Activated naive CD4-positive, alpha-beta T cell treated with anti-CD3 and anti-CD28 coated beads, Interleukin-2, amount 50 U/mL, for 24 hours (primary cell): Measurements from ENCODE around the gene ZNF414.

Source experiments
- H3K27ac Mint-ChIP-seq: one replicate; pipeline ENCODE4 v1.8.0; 2021; ENCODE audit warnings: mild to moderate bottlenecking, mixed read lengths
- H3K27me3 Mint-ChIP-seq: one replicate; pipeline ENCODE4 v1.8.0; 2021; ENCODE audit warnings: mixed read lengths
- H3K36me3 Mint-ChIP-seq: one replicate; pipeline ENCODE4 v1.8.0; 2021; ENCODE audit warnings: mixed read lengths
- H3K4me1 Mint-ChIP-seq: one replicate; pipeline ENCODE4 v1.8.0; 2021; ENCODE audit warnings: mixed read lengths
- H3K4me3 Mint-ChIP-seq: one replicate; pipeline ENCODE4 v1.8.0; 2021; ENCODE audit warnings: mild to moderate bottlenecking, mixed read lengths
- H3K9me3 Mint-ChIP-seq: one replicate; pipeline ENCODE4 v1.8.0; 2021; ENCODE audit warnings: mixed read lengths

ZNF414 gene

DNA sequence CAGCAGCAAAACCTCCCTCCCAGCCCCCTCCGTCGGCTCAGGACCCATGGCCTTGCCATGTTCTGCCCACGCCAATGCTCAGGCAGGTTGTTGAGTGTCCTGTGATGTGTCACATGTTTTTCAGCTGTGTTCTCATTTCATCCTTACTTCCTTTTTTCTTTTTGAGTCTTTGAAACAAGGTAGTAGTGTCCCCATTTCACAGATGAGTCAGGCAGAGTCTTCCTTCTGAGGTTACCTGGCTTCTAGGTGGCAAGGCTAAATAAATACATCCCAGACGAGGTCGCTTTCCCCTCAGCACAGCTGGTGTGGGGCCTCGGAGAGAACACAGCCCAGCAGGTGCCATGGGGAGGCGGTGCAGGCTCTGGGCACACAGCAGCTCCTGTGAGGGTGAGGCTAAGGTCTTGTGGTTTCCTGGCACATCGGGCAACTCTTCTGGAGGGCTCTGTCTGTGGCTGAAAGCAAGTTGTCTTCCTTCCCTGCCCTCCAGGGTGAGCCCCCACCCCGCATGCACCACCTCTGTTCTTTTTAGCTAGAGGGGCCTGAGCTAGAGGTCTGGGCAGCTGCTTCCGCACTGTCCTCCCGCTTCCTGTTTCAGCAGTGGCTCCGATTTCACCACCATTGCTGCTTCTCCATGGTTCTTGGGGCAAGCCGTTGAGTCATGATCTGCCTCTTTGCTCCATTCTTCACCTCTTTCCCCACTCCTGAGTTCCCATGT is 26.7 kb downstream of the ZNF414 start:
- Mint-ChIP-seq H3K27ac (peak overlapping the region; percentile 91), H3K9me3 (no peaks in the 10 kb centered on the region), H3K4me1 (peaks cover 36% of the 10 kb centered on the region), H3K36me3 (peaks cover 3% of the 10 kb centered on the region), H3K4me3 (peak overlapping the region; percentile 27), H3K27me3 (no peaks in the 10 kb centered on the region)

DNA sequence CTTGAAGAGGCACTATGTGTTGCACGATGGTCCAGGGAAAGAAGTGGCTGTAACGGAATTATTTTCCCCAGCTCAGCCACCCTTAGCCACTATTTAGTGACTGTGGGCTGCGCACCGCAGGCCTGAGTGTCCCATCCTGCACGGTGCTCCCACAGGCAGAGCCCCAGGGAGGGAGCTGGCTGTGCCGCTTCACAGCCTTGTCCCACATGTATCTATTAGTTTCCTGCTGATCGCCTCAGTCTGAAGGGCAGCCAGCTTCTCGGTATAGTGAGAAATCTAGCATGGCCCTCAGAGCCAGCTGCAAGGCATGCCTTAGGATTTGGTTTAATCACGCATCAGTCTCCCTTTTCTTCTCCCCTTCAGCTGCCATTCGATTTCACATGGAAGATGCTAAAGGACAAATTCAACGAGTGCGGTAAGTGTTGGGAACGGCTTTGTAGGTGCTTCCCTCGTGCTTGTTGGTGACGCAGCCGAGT is 27.3 kb downstream of the ZNF414 start:
- Mint-ChIP-seq H3K36me3 (peaks cover 3% of the 10 kb centered on the region), H3K4me1 (peaks cover 40% of the 10 kb centered on the region), H3K9me3 (no peaks in the 10 kb centered on the region), H3K27ac (peak overlapping the region; percentile 77), H3K27me3 (no peaks in the 10 kb centered on the region), H3K4me3 (peak overlapping the region; percentile 27)

- no peak overlapping the region for H3K4me3 Mint-ChIP-seq
- H3K9me3 Mint-ChIP-seq = no peaks in the 10 kb centered on the region
- peaks cover 3% of the 10 kb centered on the region for H3K36me3 Mint-ChIP-seq
- H3K4me1 Mint-ChIP-seq = peaks cover 50% of the 10 kb centered on the region
- H3K27me3 Mint-ChIP-seq = no peaks in the 10 kb centered on the region
- peak overlapping the region; percentile 82 for H3K27ac Mint-ChIP-seq
Measured at GRCh38 chr19:8485561-8486371, 28.2 kb downstream of the ZNF414 start.

DNA sequence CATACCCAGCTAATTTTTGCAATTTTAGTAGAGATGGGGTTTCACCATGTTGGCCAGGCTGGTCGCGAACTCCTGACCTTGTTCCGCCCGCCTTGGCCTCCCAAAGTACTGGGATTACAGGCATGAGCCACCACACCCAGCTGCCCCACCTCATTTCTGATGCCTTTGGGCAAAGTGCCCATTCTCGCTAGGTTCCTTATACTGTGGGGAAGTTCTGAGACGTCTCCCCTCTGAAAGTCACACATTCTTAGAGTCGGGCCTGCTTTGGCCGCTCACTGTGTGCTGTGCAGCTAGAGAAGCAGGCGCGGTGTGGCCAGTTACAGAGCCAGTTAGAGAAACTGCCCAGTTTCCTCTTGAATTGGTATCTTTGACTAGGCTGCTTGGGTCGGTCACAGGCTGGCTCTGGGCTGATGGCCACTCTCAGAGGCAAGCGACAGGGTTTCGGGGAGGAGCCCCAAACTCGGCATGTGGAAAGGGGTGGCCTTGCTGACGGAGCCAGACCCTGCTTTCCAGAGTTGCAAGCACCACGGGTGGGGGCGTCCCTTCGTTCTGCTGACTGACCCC is 29.6 kb downstream of the ZNF414 start:
- Mint-ChIP-seq H3K4me3 (no peak overlapping the region), H3K36me3 (peaks cover 3% of the 10 kb centered on the region), H3K4me1 (peaks cover 56% of the 10 kb centered on the region), H3K27ac (no peak overlapping the region), H3K27me3 (no peaks in the 10 kb centered on the region), H3K9me3 (no peaks in the 10 kb centered on the region)

DNA sequence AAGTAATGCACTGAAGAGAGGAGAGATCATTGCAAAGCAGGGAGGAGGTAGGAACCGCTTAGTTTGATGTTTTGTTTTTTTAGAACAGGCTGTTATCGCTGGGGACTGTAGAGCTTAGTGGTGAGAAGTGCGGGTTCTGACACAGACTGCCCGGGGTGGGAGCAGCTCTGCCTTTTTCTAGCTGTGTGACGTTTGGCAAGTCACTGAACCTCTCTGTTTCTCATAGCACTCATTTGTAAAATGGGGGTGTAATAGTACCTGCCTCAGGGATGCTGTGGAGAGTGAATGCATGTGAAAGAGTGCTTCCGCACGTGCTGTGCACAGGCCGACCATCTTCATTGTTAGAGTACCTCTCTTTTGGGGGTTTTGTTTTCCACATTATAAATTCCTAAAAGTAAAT is 30.8 kb downstream of the ZNF414 start:
- peaks cover 3% of the 10 kb centered on the region for H3K36me3 Mint-ChIP-seq
- no peaks in the 10 kb centered on the region for H3K9me3 Mint-ChIP-seq
- H3K4me1 Mint-ChIP-seq = peaks cover 63% of the 10 kb centered on the region
- no peaks in the 10 kb centered on the region for H3K27me3 Mint-ChIP-seq
- no peak overlapping the region for H3K4me3 Mint-ChIP-seq
- H3K27ac Mint-ChIP-seq = peak overlapping the region; percentile 53

DNA sequence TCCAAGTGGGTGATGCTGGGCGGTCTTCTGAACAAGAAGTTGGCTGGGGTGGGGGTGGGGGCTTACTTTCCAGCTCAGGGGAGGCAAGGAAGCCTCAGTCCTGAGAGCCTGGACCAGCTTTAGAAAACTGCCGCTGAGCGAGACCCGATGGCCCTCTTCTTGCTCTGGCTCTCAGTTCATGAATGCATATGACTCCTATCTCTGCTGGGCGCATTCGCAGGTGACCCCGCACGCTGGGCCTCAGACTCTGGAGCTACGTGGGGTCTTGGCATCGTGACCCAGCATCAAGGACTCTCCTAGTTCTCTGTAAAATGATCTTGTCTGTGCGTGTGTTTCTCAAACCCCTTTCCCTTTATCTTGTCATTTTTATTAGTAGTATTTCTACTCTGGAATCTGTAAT is 31.3 kb downstream of the ZNF414 start:
- no peak overlapping the region for H3K4me3 Mint-ChIP-seq
- H3K36me3 Mint-ChIP-seq = peaks cover 4% of the 10 kb centered on the region
- no peaks in the 10 kb centered on the region for H3K9me3 Mint-ChIP-seq
- peaks cover 63% of the 10 kb centered on the region for H3K4me1 Mint-ChIP-seq
- H3K27me3 Mint-ChIP-seq = no peaks in the 10 kb centered on the region
- peak overlapping the region; percentile 53 for H3K27ac Mint-ChIP-seq

DNA sequence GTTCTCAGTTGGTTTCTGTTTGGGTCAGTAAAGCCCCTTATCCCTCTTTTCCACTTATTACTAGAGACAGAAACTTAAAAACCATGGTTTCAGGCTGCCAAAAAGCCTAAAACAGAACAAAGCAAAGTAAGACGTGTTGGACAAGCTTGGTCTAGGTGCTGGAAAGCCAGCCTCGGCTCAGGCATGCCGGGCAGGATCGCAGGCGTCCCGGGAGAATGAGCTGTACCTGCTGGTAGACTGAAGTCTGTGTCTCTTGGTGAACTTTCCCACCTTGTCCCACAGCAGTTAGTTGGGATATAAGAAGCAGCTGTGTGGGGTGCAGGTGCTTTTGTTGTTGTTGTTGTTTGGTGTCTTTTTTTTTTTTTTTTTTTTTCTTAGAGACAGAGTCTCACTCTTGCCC is 32.4 kb downstream of the ZNF414 start:
- Mint-ChIP-seq H3K9me3 (no peaks in the 10 kb centered on the region), H3K27ac (peak overlapping the region; percentile 43), H3K36me3 (peaks cover 6% of the 10 kb centered on the region), H3K4me1 (peaks cover 62% of the 10 kb centered on the region), H3K27me3 (no peaks in the 10 kb centered on the region), H3K4me3 (no peak overlapping the region)

DNA sequence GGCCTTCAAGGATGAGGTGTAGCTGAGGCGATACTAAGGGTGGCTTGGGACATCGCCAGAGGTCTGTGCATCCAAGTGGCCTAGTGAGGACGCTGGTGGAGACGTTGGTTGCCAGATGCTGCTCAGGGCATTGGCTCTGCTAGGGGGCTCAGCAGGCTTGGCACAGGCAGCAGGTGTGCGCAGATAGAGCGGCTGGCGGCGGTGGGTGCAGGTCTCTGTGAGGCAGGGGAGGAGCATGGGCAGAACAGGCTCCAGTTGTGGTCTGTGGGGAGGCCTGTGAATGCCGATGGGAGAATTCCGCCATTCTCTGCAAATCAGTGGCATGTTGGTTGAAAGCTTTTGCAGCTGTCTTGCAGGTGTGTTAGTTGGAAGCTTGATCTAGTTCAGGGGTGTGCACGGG is 32.8 kb downstream of the ZNF414 start:
- Mint-ChIP-seq H3K4me3 (peak overlapping the region; percentile 61), H3K9me3 (no peaks in the 10 kb centered on the region), H3K4me1 (peaks cover 61% of the 10 kb centered on the region), H3K27me3 (no peaks in the 10 kb centered on the region), H3K36me3 (peaks cover 8% of the 10 kb centered on the region), H3K27ac (peak overlapping the region; percentile 43)

DNA sequence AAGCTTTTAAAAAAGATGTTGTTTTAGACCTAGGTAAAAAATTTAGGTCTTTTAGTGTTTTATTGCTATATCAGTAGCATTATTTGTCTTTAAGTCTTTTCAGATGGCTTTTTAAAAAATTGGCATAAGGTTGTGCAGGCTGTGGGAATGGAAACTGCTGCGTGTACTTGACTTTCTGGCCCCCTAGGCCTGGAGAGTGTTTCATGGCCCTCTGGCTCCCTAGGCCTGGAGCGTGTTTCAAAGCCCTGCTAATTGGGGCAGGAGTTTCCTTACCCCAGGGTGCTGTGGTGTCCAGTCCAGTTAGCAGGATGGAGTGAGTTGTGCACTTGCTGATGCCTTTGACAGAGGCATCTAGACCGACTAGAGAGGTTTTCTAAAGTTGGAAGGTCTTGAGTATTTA is 35.4 kb downstream of the ZNF414 start:
- H3K9me3 Mint-ChIP-seq = no peaks in the 10 kb centered on the region
- H3K4me1 Mint-ChIP-seq = peaks cover 68% of the 10 kb centered on the region
- H3K27ac Mint-ChIP-seq = peak overlapping the region; percentile 71
- H3K36me3 Mint-ChIP-seq = peaks cover 11% of the 10 kb centered on the region
- no peak overlapping the region for H3K4me3 Mint-ChIP-seq
- no peaks in the 10 kb centered on the region for H3K27me3 Mint-ChIP-seq

DNA sequence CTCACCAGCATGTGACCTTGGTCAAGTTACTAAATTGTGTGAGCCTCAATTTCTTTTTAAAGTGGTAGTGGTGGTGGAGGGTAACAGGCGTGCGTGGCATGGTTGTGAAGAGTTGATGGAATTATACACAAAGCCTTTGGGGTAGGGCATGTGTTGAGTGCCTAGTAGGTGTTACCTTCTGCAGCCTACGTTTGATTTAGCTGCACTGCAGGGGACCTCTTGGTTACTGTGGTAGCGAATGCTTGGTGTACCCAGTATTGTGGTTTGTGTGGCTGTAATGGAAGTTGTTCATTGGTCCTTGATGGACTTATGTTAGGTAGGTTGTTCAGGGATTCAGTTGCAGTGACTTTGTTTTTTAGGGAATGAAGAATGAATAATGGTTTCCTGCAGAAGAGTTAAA is 36.1 kb downstream of the ZNF414 start:
- peaks cover 9% of the 10 kb centered on the region for H3K36me3 Mint-ChIP-seq
- peaks cover 67% of the 10 kb centered on the region for H3K4me1 Mint-ChIP-seq
- H3K9me3 Mint-ChIP-seq = no peaks in the 10 kb centered on the region
- peak overlapping the region; percentile 33 for H3K4me3 Mint-ChIP-seq
- H3K27ac Mint-ChIP-seq = peak overlapping the region; percentile 24
- no peaks in the 10 kb centered on the region for H3K27me3 Mint-ChIP-seq

- Mint-ChIP-seq H3K27ac (no peak overlapping the region), H3K27me3 (no peaks in the 10 kb centered on the region), H3K4me3 (peak overlapping the region; percentile 19), H3K36me3 (peaks cover 8% of the 10 kb centered on the region), H3K9me3 (no peaks in the 10 kb centered on the region), H3K4me1 (peaks cover 56% of the 10 kb centered on the region)
Measured at GRCh38 chr19:8476524-8476923, 37.4 kb downstream of the ZNF414 start.

GRCh38 chr19:8475005-8475404 is 39.0 kb downstream of the ZNF414 start:
- Mint-ChIP-seq H3K9me3 (no peaks in the 10 kb centered on the region), H3K4me1 (peaks cover 43% of the 10 kb centered on the region), H3K27me3 (no peaks in the 10 kb centered on the region), H3K4me3 (no peak overlapping the region), H3K36me3 (peaks cover 11% of the 10 kb centered on the region), H3K27ac (no peak overlapping the region)

DNA sequence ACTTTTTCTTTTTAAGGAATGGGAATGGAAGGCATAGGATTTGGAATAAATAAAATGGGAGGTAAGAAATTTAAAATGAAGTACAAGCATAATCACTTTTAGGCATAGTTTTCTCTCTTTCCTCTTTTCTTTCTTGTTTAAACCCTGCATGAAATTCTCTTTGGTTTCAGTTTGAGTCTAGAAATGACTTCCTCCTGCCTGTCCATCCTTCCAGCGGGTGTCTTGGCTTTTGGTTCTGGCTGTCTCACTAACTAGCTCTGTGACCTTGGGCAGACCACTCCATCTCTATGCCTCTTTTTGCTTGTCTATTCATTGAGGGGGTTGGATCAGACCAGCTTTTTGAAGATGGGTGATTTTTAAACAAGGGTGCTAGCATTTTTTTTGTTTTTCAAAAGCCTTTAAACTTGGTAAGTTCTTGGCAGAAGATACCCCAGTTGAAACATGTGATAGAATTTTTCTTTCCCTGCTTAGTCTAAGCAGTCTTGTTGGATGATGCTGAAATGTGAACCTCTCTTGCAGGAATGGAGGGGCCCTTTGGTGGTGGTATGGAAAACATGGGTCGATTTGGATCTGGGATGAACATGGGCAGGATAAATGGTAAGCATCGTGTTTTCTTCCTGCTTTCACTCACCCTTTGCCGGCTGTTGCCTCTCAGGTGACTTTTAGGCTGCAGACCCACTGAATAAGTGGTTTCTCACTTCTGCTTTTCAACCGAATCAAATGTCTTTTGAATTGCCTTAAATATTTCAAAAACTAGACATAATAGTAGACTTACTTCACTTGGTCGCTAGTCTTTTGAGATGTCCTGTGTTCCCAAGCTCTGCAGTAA is 40.1 kb downstream of the ZNF414 start:
- Mint-ChIP-seq H3K9me3 (no peaks in the 10 kb centered on the region), H3K36me3 (peaks cover 15% of the 10 kb centered on the region), H3K27me3 (no peaks in the 10 kb centered on the region), H3K27ac (peak overlapping the region; percentile 48), H3K4me3 (no peak overlapping the region), H3K4me1 (peaks cover 43% of the 10 kb centered on the region)

DNA sequence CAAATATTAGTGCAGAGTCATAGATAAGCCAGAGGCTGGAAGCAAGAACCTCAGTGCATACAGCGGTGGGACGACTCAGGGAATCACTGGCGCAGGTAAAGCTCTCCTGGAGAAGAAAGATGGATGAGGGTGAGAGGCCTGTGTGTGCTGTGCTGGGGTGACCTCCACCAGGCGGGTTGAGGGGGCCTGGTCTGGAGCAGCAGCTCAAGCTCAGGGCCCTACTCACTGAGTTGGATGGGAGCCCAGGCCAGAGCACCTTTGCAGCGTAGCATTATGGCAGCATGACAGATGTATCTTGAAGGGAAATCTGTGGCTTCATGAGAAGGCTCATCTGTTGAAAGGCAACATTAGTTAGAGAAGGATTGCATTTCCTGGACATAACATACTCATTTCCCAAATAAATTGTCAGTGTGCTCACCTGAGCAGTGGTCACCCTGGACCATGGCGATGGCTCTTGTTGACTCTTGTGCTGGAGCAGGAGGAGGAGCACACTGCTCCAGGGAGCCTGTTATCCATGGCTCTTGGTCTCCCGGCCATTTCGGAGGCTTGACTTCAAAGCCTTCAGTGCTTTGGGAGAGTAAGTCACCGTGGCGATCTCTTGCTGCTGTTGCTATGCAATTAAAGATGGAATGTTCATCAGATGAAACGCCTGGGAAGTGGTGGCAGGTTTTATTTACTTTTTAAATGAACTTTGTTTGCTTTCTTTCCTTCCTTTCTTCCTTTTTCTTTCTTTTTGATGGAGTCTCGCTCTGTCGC is 44.2 kb downstream of the ZNF414 start:
- H3K27ac Mint-ChIP-seq = no peak overlapping the region
- no peak overlapping the region for H3K4me3 Mint-ChIP-seq

More for the DNA sequence above, 44.2 kb downstream of the ZNF414 start:
- Mint-ChIP-seq H3K4me1 (peaks cover 33% of the 10 kb centered on the region), H3K9me3 (no peaks in the 10 kb centered on the region), H3K27me3 (no peaks in the 10 kb centered on the region), H3K36me3 (peaks cover 24% of the 10 kb centered on the region)
